Measurements from ENCODE around the gene PDS5B. TPM values are rescaled to one million over a fixed set of nuclear protein-coding genes. Genes with fewer than 3 reads are reported as not detected.

The PDS5B gene
- total and polyA plus RNA-seq, 10 of the 15 experiments (the other 5 are each of a cell fraction or from before 2014, with no cell fraction given), result 15.4 to 55.3 (median 30.7) TPM

DNA sequence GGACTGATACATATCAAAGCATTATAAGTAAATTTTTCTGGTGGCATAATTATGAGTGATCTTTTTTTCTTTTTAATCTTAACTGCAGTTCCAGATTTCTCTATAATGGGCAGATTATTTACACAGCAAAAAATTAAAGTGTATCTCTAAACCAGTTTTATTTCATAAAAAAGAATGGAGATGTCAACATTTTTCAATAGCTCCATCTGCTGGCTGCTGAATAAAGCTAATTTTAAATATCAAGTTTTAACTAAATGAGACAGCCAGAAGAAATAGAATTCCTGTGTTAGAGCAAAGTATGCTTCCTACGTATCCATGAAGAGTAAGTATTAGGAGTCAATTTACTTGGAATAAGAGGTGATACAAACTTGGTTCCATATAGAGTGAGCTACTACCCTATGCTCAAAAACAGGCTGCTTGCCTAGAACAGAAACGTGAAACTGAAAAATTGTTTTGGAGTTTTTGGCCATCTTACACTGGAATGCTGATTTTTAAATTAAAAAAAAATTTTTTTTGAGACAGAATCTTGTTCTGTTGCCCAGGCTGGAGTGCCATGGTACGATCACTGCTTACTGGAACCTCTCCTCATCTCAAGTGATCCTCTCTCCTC is 5.0 kb upstream of the PDS5B start (continued):
- TF ChIP-seq, protein P1, sequence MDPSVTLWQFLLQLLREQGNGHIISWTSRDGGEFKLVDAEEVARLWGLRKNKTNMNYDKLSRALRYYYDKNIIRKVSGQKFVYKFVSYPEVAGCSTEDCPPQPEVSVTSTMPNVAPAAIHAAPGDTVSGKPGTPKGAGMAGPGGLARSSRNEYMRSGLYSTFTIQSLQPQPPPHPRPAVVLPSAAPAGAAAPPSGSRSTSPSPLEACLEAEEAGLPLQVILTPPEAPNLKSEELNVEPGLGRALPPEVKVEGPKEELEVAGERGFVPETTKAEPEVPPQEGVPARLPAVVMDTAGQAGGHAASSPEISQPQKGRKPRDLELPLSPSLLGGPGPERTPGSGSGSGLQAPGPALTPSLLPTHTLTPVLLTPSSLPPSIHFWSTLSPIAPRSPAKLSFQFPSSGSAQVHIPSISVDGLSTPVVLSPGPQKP (IDR thresholded peaks at IDR 0.05; ENCODE audit: low read depth, low read length), result no peak
- no peak for TF ChIP-seq FOXM1 (IDR thresholded peaks at IDR 0.05; ENCODE audit: low read depth, low read length)

DNA sequence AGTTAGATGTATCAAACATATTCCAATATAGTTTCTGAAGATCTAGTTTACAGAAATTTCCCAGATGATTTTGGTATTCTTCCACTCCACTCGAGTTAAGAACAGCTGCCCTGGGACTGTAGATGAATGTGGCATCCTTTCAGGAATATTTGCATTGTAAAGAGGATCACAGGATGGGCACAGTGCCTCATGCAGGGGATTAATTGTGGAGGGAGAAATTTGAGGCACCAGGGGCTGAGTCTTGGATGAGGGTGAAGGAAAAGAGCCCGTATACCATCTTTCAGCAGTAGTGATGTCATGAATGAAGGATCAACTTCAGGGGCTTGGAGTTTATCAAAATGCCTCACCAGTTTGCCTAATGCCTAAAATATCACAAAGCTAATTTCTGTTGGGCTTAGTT is 4.0 kb upstream of the PDS5B start:
- intact Hi-C loops (cut with micrococcal nuclease; ENCODE audit: unreplicated experiment), result loop anchor here (5.0 to 10.0 kb wide), 3 partner anchors 233 to 560 kb away; no protein-coding TSS in a partner anchor
- in situ Hi-C loops (cut with MboI), result loop anchor here (10.0 to 25.0 kb wide), 2 partner anchors 963 to 1130 kb away; no protein-coding TSS in a partner anchor
- no TSS peak for BruUV-seq (replicated peaks)
- H3K27ac ChIP-seq (ENCODE audit: control insufficient read depth, insufficient read depth), result no peak overlapping the region
- no peak overlapping the region for H3K9ac ChIP-seq (ENCODE audit: control insufficient read depth, insufficient read depth, low read length)
- ChIA-PET RAD21 (ENCODE audit: unreplicated experiment) (interaction anchor here (1.2 to 3.6 kb wide), 3 partner anchors 120 to 673 kb away, joined by 3 to 34 read pairs (median 27); no protein-coding TSS in a partner anchor), CTCF (interaction anchor here (1.0 to 4.6 kb wide), 28 partner anchors 8 to 678 kb away, joined by 3 to 51 read pairs (median 6); no protein-coding TSS in a partner anchor), SMC1A (ENCODE audit: uncharacterized antibody, unreplicated experiment) (interaction anchor here (0.8 to 4.5 kb wide), 19 partner anchors 18 to 636 kb away, joined by 3 to 19 read pairs (median 5); partner anchors contain the start of genes BRCA2, N4BP2L2 and ZAR1L), POLR2A (no interaction called here)
- ATAC-seq, result no peak
- peaks cover 3% of the 10 kb centered on the region; the same call in 2 of the 3 replicates for H3K9me3 ChIP-seq (replicated peaks; ENCODE audit: control insufficient read depth, insufficient read depth, low read length)
- WGBS (ENCODE audit: insufficient coverage, insufficient replicate concordance, low lambda C conversion rate, missing lambda C conversion rate), result 47% methylated on average over 2 of the region's 2 CpGs
- no peak for DNase-seq (ENCODE audit: low read depth, low spot score)
- H4K20me1 ChIP-seq (ENCODE audit: control insufficient read depth, insufficient read depth), result no peaks in the 10 kb centered on the region
- no peaks in the 10 kb centered on the region for H3K36me3 ChIP-seq (ENCODE audit: control insufficient read depth in 2 of 2, insufficient read depth in 2 of 2, low read length in 1 of 2)
- H3K79me2 ChIP-seq (ENCODE audit: control insufficient read depth, insufficient read depth, low read length), result peaks cover 4% of the 10 kb centered on the region
- peaks cover 4% of the 10 kb centered on the region; the same call in 1 of the 2 replicates for H3K4me1 ChIP-seq (ENCODE audit: control insufficient read depth, insufficient read depth, low read length)
- H2AFZ ChIP-seq (ENCODE audit: control insufficient read depth, low read depth, low read length), result no peak overlapping the region
- H3K4me3 ChIP-seq, result no peak overlapping the region
- no peak for FAIRE-seq
- H3K27me3 ChIP-seq (replicated peaks in 1 of 2; ENCODE audit: control insufficient read depth in 2 of 2, insufficient read depth in 2 of 2, low read length in 1 of 2), result no peaks in the 10 kb centered on the region
- no peak overlapping the region for H3K4me2 ChIP-seq (ENCODE audit: control insufficient read depth, insufficient read depth)
- TF ChIP-seq NFIC (IDR thresholded peaks at IDR 0.05; ENCODE audit: low read depth, low read length), result no peak
- TF ChIP-seq, protein P2, sequence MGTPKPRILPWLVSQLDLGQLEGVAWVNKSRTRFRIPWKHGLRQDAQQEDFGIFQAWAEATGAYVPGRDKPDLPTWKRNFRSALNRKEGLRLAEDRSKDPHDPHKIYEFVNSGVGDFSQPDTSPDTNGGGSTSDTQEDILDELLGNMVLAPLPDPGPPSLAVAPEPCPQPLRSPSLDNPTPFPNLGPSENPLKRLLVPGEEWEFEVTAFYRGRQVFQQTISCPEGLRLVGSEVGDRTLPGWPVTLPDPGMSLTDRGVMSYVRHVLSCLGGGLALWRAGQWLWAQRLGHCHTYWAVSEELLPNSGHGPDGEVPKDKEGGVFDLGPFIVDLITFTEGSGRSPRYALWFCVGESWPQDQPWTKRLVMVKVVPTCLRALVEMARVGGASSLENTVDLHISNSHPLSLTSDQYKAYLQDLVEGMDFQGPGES (IDR thresholded peaks at IDR 0.05), result no peak
- no peak for TF ChIP-seq SRF (IDR thresholded peaks at IDR 0.05; ENCODE audit: low read depth in 2 of 2, low read length in 2 of 2)
- TF ChIP-seq YBX1 (IDR thresholded peaks at IDR 0.05), result no peak
- TF ChIP-seq, protein P3, sequence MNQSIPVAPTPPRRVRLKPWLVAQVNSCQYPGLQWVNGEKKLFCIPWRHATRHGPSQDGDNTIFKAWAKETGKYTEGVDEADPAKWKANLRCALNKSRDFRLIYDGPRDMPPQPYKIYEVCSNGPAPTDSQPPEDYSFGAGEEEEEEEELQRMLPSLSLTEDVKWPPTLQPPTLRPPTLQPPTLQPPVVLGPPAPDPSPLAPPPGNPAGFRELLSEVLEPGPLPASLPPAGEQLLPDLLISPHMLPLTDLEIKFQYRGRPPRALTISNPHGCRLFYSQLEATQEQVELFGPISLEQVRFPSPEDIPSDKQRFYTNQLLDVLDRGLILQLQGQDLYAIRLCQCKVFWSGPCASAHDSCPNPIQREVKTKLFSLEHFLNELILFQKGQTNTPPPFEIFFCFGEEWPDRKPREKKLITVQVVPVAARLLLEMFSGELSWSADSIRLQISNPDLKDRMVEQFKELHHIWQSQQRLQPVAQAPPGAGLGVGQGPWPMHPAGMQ (IDR thresholded peaks at IDR 0.05; ENCODE audit: borderline replicate concordance), result no peak
- no peak for TF ChIP-seq SREBF1 (IDR thresholded peaks at IDR 0.05; ENCODE audit: low read length)
- TF ChIP-seq SMAD5 (IDR thresholded peaks at IDR 0.05; ENCODE audit: low read depth), result no peak
- no peak for TF ChIP-seq SMC3 (IDR thresholded peaks at IDR 0.05; ENCODE audit: borderline replicate concordance, low read length)
- TF ChIP-seq CHD4 (IDR thresholded peaks at IDR 0.05), result no peak
- no peak for TF ChIP-seq SUZ12 (IDR thresholded peaks at IDR 0.05; ENCODE audit: unreplicated experiment)
- no peak for TF ChIP-seq TBL1XR1 (IDR thresholded peaks at IDR 0.05; ENCODE audit: low read depth, low read length)
- no peak for TF ChIP-seq WRNIP1 (IDR thresholded peaks at IDR 0.05; ENCODE audit: borderline replicate concordance, low read depth, low read length)

Measured in GM12878 (cell line).